H9 (cell line): Measurements from ENCODE around the gene ARID3C. TPM values are rescaled to one million over a fixed set of nuclear protein-coding genes. Genes with fewer than 3 reads are reported as not detected.

Experiments
- DNase-seq: peaks from one replicate; pipeline ENCODE4 v3.0.0-alpha.2; 2017
- H2AFZ ChIP-seq: one replicate; pipeline ENCODE4 v1.6.1; 2013; ENCODE audit warnings: mild to moderate bottlenecking, low read length, control low read depth, moderate library complexity
- H2AK5ac ChIP-seq: 2 replicates; pipeline ENCODE4 v1.6.1; 2013; ENCODE audit warnings: low read length, control low read depth, mixed read lengths; ENCODE audit not compliant: insufficient read length
- H2BK120ac ChIP-seq: one replicate; pipeline ENCODE4 v1.6.1; 2013; ENCODE audit warnings: low read depth, mild to moderate bottlenecking, low read length, control low read depth, inconsistent platforms; ENCODE audit not compliant: poor library complexity, severe bottlenecking
- H2BK12ac ChIP-seq: 2 replicates; pipeline ENCODE4 v1.6.1; 2013; ENCODE audit warnings: low read length, control low read depth, mixed read lengths, low read depth; ENCODE audit not compliant: insufficient read length
- H2BK15ac ChIP-seq: 2 replicates; pipeline ENCODE4 v1.6.1; 2013; ENCODE audit warnings: low read depth, low read length, control low read depth
- H2BK20ac ChIP-seq: one replicate; pipeline ENCODE4 v1.6.1; 2013; ENCODE audit warnings: low read depth, mild to moderate bottlenecking, low read length, control low read depth, inconsistent platforms; ENCODE audit not compliant: poor library complexity, severe bottlenecking
- H2BK5ac ChIP-seq: 2 replicates; pipeline ENCODE4 v1.6.1; 2013; ENCODE audit warnings: low read length, control low read depth, mixed read lengths; ENCODE audit not compliant: insufficient read length
- H3K14ac ChIP-seq: 2 replicates; pipeline ENCODE4 v1.6.1; 2013; ENCODE audit warnings: low read length, control low read depth; ENCODE audit not compliant: insufficient read depth
- H3K18ac ChIP-seq: 2 replicates; pipeline ENCODE4 v1.6.1; 2013; ENCODE audit warnings: low read depth, mild to moderate bottlenecking, mixed read lengths, low read length, control low read depth; ENCODE audit not compliant: insufficient read length
- H3K23ac ChIP-seq: 2 replicates; pipeline ENCODE4 v1.6.1; 2013; ENCODE audit warnings: low read length, control low read depth, mixed read lengths, low read depth; ENCODE audit not compliant: insufficient read length
- H3K23me2 ChIP-seq: 2 replicates; pipeline ENCODE4 v1.6.1; 2013; ENCODE audit warnings: low read depth, mild to moderate bottlenecking, mixed read lengths, low read length, control low read depth; ENCODE audit not compliant: insufficient read length, poor library complexity, severe bottlenecking
- H3K27ac ChIP-seq: 2 replicates; pipeline ENCODE4 v1.5.1; 2013; ENCODE audit warnings: low read length, control low read depth, mixed read lengths, low read depth; ENCODE audit not compliant: insufficient read length
- H3K27me3 ChIP-seq: 2 replicates; pipeline ENCODE4 v1.6.1; 2013; ENCODE audit warnings: low read length, control low read depth, inconsistent platforms; ENCODE audit not compliant: insufficient read depth
- H3K4ac ChIP-seq: 2 replicates; pipeline ENCODE4 v1.6.1; 2013; ENCODE audit warnings: low read depth, mild to moderate bottlenecking, control low read depth, inconsistent platforms, low read length, moderate library complexity
- H3K4me1 ChIP-seq: 2 replicates; pipeline ENCODE4 v1.6.1; 2013; ENCODE audit warnings: low read length, control low read depth, inconsistent platforms; ENCODE audit not compliant: insufficient read depth
- H3K4me2 ChIP-seq: 2 replicates; pipeline ENCODE4 v1.6.1; 2013; ENCODE audit warnings: low read length, control low read depth, mixed read lengths; ENCODE audit not compliant: insufficient read length, insufficient read depth
- H3K56ac ChIP-seq: 2 replicates; pipeline ENCODE4 v1.6.1; 2013; ENCODE audit warnings: low read depth, mild to moderate bottlenecking, mixed read lengths, low read length, control low read depth; ENCODE audit not compliant: insufficient read length
- H3K79me1 ChIP-seq: 2 replicates; pipeline ENCODE4 v1.6.1; 2013; ENCODE audit warnings: low read depth, mild to moderate bottlenecking, moderate library complexity, low read length, control low read depth, inconsistent platforms; ENCODE audit not compliant: insufficient read depth, poor library complexity, severe bottlenecking
- H3K79me2 ChIP-seq: 2 replicates; pipeline ENCODE4 v1.6.1; 2013; ENCODE audit warnings: low read length, control low read depth, inconsistent platforms; ENCODE audit not compliant: insufficient read depth
- H3K9ac ChIP-seq: 2 replicates; pipeline ENCODE4 v1.6.1; 2013; ENCODE audit warnings: low read length, control low read depth, mixed read lengths; ENCODE audit not compliant: insufficient read length; ENCODE audit errors: extremely low read depth
- H3K9me3 ChIP-seq: one replicate; pipeline ENCODE4 v1.6.1; 2013; ENCODE audit warnings: low read depth, low read length, inconsistent platforms; ENCODE audit not compliant: control insufficient read depth
- H3T11ph ChIP-seq: one replicate; pipeline ENCODE4 v1.6.1; 2013; ENCODE audit warnings: mild to moderate bottlenecking, low read length, control low read depth, inconsistent platforms
- H4K20me1 ChIP-seq: one replicate; pipeline ENCODE4 v1.6.1; 2013; ENCODE audit not compliant: control insufficient read depth, insufficient read length, insufficient read depth
- H4K5ac ChIP-seq: 2 replicates; pipeline ENCODE4 v1.6.1; 2013; ENCODE audit warnings: low read depth, mild to moderate bottlenecking, mixed read lengths, low read length, control low read depth; ENCODE audit not compliant: insufficient read length
- H4K8ac ChIP-seq: replicated peaks from 2 replicates; pipeline ENCODE4 v1.6.1; 2013; ENCODE audit warnings: low read length, control low read depth, mixed read lengths, low read depth; ENCODE audit not compliant: insufficient read length
- H4K91ac ChIP-seq: 2 replicates; pipeline ENCODE4 v1.6.1; 2013; ENCODE audit warnings: low read depth, mild to moderate bottlenecking, moderate library complexity, mixed read lengths, low read length, control low read depth; ENCODE audit not compliant: insufficient read length
- H3K27ac Mint-ChIP-seq, 3 experiments: 2 replicates in 2 of 3; 3 replicates in 1 of 3; pipeline ENCODE4 v1.8.0; 2020 to 2021; ENCODE audit warnings: mixed read lengths in 3 of 3, mild to moderate bottlenecking in 1 of 3, moderate library complexity in 1 of 3
- H3K27me3 Mint-ChIP-seq: 2 replicates; pipeline ENCODE4 v1.8.0; 2021; ENCODE audit warnings: low read depth, mild to moderate bottlenecking, moderate library complexity, mixed read lengths
- H3K36me3 Mint-ChIP-seq, 3 experiments: 2 replicates in 2 of 3; 3 replicates in 1 of 3; pipeline ENCODE4 v1.8.0; 2020 to 2021; ENCODE audit warnings: low read depth in 3 of 3, mixed read lengths in 3 of 3; ENCODE audit not compliant: insufficient read depth in 1 of 3
- H3K4me1 Mint-ChIP-seq, 2 experiments: 2 replicates each; pipeline ENCODE4 v1.8.0; 2020; ENCODE audit warnings: mixed read lengths in 2 of 2
- H3K4me3 Mint-ChIP-seq, 2 experiments: 2 replicates in 1 of 2; 3 replicates in 1 of 2; pipeline ENCODE4 v1.8.0; 2020 to 2021; ENCODE audit warnings: mild to moderate bottlenecking in 2 of 2, mixed read lengths in 2 of 2, moderate library complexity in 1 of 2
- H3K9me3 Mint-ChIP-seq, 2 experiments: 2 replicates in 1 of 2; 3 replicates in 1 of 2; pipeline ENCODE4 v1.8.0; 2020; ENCODE audit warnings: mild to moderate bottlenecking in 2 of 2, mixed read lengths in 2 of 2, moderate library complexity in 1 of 2
- CTCF ChIP-seq: fragments of 200-600 bp; sonication (generic); conservative IDR thresholded peaks from 3 replicates; pipeline ENCODE4 v1.8.0; 2021; ENCODE audit warnings: antibody characterized with exemption, mild to moderate bottlenecking
- WGBS: extraction: QIAGEN DNeasy Blood & Tissue Kit; methylation state at CpG from one replicate; pipeline ENCODE4 v1.1.7; 2013; ENCODE audit warnings: missing lambda C conversion rate, low lambda C conversion rate, mixed read lengths; ENCODE audit not compliant: insufficient read length; ENCODE audit errors: extremely low coverage; 5-methylcytosine and 5-hydroxymethylcytosine counted together
- total RNA-seq: library from RNA; stranded (reverse); gene quantifications from 2 replicates; pipeline ENCODE4 v1.2.1, GENCODE V29; 2021

The ARID3C gene
- total RNA-seq, 1 experiment from 2014 or later, result not detected

- H3K4me2 ChIP-seq, result peak overlapping the region; percentile 87
- H3K27me3 ChIP-seq, result no peaks in the 10 kb centered on the region
- no peak overlapping the region for H2BK15ac ChIP-seq
- no peak overlapping the region for H2AFZ ChIP-seq
- H3K9me3 ChIP-seq, result no peaks in the 10 kb centered on the region
- no peaks in the 10 kb centered on the region for H3K4me1 ChIP-seq
- no peak overlapping the region for H2BK12ac ChIP-seq
- peak; percentile 94 for DNase-seq
- no peak overlapping the region for H2AK5ac ChIP-seq
- H3K27ac ChIP-seq, result no peak overlapping the region
- no peak overlapping the region for H4K8ac ChIP-seq
- no peak overlapping the region for H3K56ac ChIP-seq
- H3K9ac ChIP-seq, result no peak overlapping the region
- Mint-ChIP-seq H3K36me3 (peaks cover 19 to 20% (median 19%) of the 10 kb centered on the region in 3 experiments; a peak in 6 of 7 replicates), H3K9me3 (peaks cover 6 to 9% of the 10 kb centered on the region in 2 experiments; a peak in 4 of 5 replicates), H3K27ac (peak overlapping the region in 2 of 3 experiments; percentile 41 to 77; a peak in 3 of 7 replicates), H3K4me1 (peaks cover 7 to 8% of the 10 kb centered on the region in 2 experiments), H3K27me3 (peaks cover 6% of the 10 kb centered on the region), H3K4me3 (peak overlapping the region; percentile 88 to 92)
- no peaks in the 10 kb centered on the region for H4K20me1 ChIP-seq
- H3T11ph ChIP-seq, result no peak overlapping the region
- H4K91ac ChIP-seq, result no peak overlapping the region
- H3K79me1 ChIP-seq, result no peaks in the 10 kb centered on the region
- no CpG with 5 or more reads among the region's 18 CpGs for WGBS
- no peak overlapping the region for H3K14ac ChIP-seq
- no peak overlapping the region for H2BK20ac ChIP-seq
- peak; percentile 97 for TF ChIP-seq CTCF
- H4K5ac ChIP-seq, result no peak overlapping the region
- H3K4ac ChIP-seq, result no peak overlapping the region
- no peak overlapping the region for H2BK5ac ChIP-seq
- H3K23me2 ChIP-seq, result peaks cover 13% of the 10 kb centered on the region
- no peak overlapping the region for H3K23ac ChIP-seq
- H3K79me2 ChIP-seq, result no peaks in the 10 kb centered on the region
- no peak overlapping the region for H2BK120ac ChIP-seq
- H3K18ac ChIP-seq, result no peak overlapping the region
Measured at GRCh38 chr9:34664281-34665066, 35.6 kb upstream of the ARID3C start.
